Posterior cingulate gyrus (tissue), 11 donors: ENCODE measurements around the gene EHBP1.

Experiments
- DNase-seq, 10 donors: peaks; one replicate each; pipeline versions ENCODE4 v3.0.0 to v3.0.0-alpha.2; 2020 to 2021; ENCODE audit warnings: mixed read lengths in 3 of 10
- intact Hi-C: fragments of 100-400 bp; cut with DNase I; formaldehyde crosslinking; loops from one replicate; pipeline ENCODE4 v1.15.1; 2023

Gene EHBP1

GRCh38 chr2:62808554-62808953 lies 103.0 kb downstream of the EHBP1 start:
- intact Hi-C loops = no loop called here

DNA sequence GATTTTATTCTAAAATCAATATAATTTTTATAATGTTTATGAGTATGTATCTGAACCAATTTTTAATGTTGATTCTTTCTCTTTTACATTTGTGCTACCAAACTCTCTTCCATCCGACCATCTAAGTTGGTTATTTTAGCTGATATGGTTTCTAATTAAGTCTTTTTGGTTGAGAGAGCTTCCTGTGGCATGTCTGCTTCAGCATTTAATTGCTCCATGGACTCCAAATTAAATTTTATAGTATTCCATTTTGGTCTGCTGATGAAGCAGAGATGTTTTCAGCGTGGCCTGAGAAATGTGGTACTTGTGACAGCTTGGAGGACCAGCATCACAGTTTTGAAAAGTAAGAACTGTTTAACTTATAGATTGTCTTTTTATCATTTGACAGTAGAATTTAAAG lies 105.6 kb downstream of the EHBP1 start:
- DNase-seq = no peak
- intact Hi-C loops = no loop called here

More at GRCh38 chr2:62808554-62808953, 103.0 kb downstream of the EHBP1 start:
- DNase-seq = no peak

- intact Hi-C loops = no loop called here
- no peak for DNase-seq
Measured at GRCh38 chr2:62811972-62812371, 106.5 kb downstream of the EHBP1 start.

GRCh38 chr2:62812921-62813825 lies 107.7 kb downstream of the EHBP1 start:
- intact Hi-C loops = no loop called here
- DNase-seq = peak in 1 of 10 donors; percentile 30

GRCh38 chr2:62814123-62814522 lies 108.6 kb downstream of the EHBP1 start:
- intact Hi-C loops = no loop called here
- DNase-seq = no peak

DNA sequence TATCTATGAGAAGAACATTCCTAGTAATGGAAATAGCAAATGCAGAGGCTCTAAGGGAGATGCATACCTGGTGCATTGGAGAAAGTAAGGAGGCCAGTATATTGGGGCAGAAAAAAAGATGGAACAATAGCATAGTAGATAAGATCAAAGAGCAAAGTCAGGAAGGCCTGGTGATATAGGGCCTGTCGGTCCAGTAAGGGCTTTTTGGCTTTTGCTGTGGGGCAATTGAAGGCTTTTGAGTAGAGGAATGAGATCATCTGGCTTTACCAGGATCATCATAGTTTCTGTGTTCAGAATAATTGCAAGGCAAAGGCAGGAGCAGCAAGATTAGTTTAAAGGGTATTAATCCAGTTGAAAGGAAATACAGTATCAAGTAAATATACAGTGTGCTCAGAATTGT lies 111.8 kb downstream of the EHBP1 start:
- no peak for DNase-seq
- intact Hi-C loops = no loop called here

DNA sequence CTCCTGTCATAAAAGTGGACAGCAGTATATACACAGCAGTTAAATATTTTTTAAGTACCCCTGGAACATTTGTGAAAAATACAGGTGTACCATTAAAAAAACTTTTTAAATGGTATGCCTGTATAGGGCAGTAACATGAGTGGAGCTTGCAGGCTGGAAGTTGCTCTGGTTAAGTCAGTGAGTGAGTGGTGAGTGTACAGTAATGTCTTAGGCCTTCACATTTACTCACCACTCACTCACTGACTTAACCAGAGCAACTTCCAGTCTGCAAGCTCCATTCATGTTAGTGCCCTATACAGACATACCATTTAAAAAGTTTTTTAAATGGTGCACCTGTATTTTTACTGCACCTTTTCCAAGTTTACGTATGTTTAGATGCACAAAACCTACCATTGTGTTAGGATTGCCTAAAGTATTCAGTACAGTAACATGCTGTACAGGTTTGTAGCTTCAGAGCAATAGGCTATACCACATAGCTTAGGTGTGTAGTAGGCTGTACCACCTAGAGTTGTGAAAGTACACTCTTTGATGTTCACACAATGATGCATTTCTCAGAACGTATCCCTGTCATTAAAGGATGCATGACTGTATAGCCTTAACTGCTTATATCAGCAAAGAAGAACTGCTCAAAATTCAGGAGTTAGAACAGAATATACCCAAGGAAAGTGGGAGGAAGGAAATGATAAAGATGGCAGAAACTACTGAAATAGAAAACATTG lies 112.6 kb downstream of the EHBP1 start:
- intact Hi-C loops = no loop called here
- DNase-seq = no peak

DNA sequence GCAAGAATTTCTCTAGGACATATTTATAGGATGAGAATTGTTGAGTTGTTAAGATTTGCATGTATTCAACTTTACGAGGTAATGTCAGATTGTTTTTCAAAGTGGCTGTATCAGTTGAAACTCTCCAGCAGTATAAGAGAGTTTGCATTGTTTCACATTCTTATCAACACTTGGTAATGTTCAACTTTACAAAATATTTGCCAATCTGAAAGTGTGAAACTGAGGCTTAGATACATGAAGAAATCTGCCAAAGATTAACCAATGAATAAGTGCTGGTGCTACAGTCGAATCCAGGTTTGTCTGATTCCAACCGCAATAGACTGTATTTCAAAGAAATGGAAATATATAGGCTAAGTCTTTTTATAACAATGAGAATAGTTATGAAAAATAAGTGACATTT lies 117.0 kb downstream of the EHBP1 start:
- no peak for DNase-seq
- intact Hi-C loops = no loop called here

DNA sequence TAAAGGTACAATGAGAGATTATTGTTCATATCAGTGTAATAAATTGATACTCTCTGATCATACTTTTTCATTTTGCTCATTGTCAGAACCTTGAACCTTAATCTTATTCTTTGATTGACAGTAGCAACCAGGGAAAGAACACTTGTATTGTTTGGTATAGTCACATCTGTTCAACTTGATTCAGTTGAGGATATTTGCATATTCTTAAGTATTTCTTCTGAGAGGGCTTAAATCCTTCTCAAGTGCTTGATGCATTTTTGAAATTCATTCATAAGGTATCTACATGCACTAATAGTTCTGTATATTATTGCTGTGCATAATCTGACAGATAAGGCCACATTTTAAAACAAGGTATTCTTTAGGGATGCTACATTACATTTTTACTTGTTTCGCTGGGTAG lies 118.9 kb downstream of the EHBP1 start:
- intact Hi-C loops = no loop called here
- no peak for DNase-seq

GRCh38 chr2:62826141-62826540 lies 120.6 kb downstream of the EHBP1 start:
- DNase-seq = no peak
- intact Hi-C loops = no loop called here

DNA sequence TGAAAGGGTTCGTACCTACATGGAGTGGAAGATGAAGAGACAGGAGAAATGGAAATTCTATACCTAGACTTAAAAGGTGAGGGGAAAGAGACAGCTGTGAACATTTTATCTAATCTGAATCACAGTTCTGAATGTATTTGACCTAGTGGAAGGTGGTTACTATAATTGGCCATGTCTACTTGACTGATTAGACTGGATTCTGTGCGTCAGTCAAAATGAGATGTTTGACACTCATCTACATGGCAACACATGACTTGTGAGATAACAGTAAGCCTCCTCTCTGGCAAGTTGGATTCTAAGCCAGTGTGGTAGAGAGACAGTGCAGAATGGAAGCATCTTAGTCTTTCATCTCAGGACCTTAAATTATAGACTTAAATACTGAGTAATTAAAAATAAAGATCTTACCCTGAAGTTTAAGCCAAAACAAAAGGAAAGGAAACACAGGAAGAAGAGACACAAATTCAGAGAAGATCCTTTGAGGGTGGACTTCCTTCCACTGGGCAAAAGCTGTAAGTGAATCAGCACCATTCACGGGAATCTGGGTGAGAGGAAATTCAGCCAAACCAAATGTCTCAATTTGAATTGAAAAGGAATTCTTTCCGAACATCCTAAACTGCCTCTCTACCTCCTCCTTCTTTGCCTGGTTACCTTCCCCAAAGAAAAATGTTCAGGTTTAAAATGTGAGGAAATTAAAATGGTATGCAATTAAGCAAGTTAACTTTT lies 121.6 kb downstream of the EHBP1 start:
- intact Hi-C loops = no loop called here
- no peak for DNase-seq

GRCh38 chr2:62831729-62832128 lies 126.2 kb downstream of the EHBP1 start:
- intact Hi-C loops = no loop called here
- DNase-seq = no peak

- intact Hi-C loops = no loop called here
- no peak for DNase-seq
Measured at GRCh38 chr2:62844311-62845090, 139.0 kb downstream of the EHBP1 start.

GRCh38 chr2:62845256-62845655 lies 139.7 kb downstream of the EHBP1 start:
- intact Hi-C loops = no loop called here
- no peak for DNase-seq

DNA sequence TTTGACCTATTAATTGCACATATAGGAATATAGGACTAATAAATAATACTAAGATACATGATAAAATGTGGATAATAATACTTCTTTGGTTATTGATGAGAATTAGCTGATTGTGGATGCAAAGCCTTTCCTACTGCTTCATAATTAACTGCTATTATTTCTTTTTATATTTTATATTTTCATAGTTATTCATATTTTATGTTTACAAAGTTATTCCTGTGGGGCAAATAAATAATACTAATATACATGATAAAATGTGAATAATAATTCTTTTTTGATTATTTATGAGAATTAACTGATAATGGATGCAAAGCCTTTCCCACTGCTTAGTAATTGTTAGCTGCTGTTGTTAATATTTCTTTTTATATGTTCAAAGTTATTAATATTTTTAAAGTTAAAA lies 146.7 kb downstream of the EHBP1 start:
- intact Hi-C loops = no loop called here
- DNase-seq = no peak

DNA sequence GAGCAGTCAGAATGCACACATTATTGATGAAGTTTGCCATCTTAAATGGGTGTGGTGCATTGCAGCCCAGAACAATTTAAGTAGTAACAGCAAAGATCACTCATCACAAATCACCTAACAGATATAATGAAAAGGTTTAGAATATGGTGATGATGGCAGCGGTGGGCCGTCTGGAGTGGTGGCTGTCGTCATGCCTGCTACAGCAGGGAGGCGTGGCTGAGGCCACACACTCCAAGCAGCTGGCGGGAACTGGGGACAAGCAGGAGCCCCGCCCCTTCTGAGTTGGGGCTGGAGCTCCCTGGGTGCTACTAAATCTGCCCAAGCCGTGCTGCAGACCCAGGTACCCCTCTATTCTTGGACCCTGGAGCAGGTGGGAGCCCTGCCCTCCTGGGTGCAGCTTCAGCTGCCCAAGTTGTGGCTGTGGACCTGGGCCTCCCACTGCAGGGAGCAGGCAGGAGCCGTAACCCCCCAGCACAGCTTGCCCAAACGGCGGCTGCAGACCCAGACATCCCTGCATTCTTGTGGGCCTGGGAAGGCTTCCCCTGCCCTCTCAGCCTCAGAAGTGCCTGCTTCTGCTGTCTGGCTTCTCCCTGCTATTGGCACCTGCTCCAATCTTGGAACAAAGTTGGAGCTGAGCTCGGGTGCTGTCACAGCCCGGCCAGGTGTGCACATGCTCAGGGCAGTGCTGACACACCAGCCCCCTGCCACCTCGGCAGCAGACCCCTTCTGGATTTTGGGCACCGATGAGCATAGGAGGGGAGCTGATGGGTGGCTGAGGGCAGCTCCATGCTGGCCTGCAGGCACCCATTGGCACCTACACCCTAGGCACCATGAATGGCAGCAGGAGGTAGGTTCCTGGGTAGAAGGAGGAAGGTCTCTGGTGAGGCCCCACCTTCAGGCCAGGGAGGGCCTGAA lies 149.3 kb downstream of the EHBP1 start:
- intact Hi-C loops = no loop called here
- peak in 1 of 10 donors; percentile 63 for DNase-seq

GRCh38 chr2:62856228-62857040 lies 150.9 kb downstream of the EHBP1 start:
- DNase-seq = peak in 2 of 10 donors; percentile 62 to 80
- intact Hi-C loops = no loop called here

- intact Hi-C loops = no loop called here
- DNase-seq = no peak
Measured at GRCh38 chr2:62857139-62857931, 151.8 kb downstream of the EHBP1 start.
